SK-N-SH treated with all-trans-retinoic acid at 6 μM for 48 hours (cell line): ENCODE results near the gene FARP1.

Experiments
- ATAC-seq: fragments of 200-7000 bp; cut with Tn5 transposase; 3 replicates; pipeline ENCODE4 v1.9.1; 2020; ENCODE audit warnings: mild to moderate bottlenecking, moderate library complexity
- ARNTL ChIP-seq: fragments of 450-650 bp; formaldehyde crosslinking; IDR thresholded peaks from 2 replicates; pipeline ENCODE4 v1.5.0; 2020; ENCODE audit warnings: low read depth, mild to moderate bottlenecking, moderate library complexity, borderline replicate concordance
- BACH2 ChIP-seq: fragments of 250-450 bp; sonication (Bioruptor Pico); IDR thresholded peaks from 2 replicates; pipeline ENCODE4 v1.9.0; 2021; ENCODE audit warnings: mild to moderate bottlenecking, borderline replicate concordance
- CSDC2 ChIP-seq: fragments of 250-450 bp; sonication (Bioruptor Pico); IDR thresholded peaks from 2 replicates; pipeline ENCODE4 v1.5.0; 2020; ENCODE audit warnings: mild to moderate bottlenecking, moderate library complexity
- CSRNP3 ChIP-seq: fragments of 250-450 bp; sonication (Bioruptor Pico); IDR thresholded peaks from 2 replicates; pipeline ENCODE4 v1.5.1; 2021; ENCODE audit warnings: mild to moderate bottlenecking, moderate library complexity
- ESRRG ChIP-seq: fragments of 250-450 bp; sonication (Bioruptor Pico); IDR thresholded peaks from 2 replicates; pipeline ENCODE4 v1.6.1; 2021; ENCODE audit warnings: mild to moderate bottlenecking
- GLIS3 ChIP-seq: fragments of 250-450 bp; sonication (Bioruptor Pico); IDR thresholded peaks from 2 replicates; pipeline ENCODE4 v1.5.0; 2020; ENCODE audit warnings: mild to moderate bottlenecking, moderate library complexity
- ISL1 ChIP-seq: fragments of 250-450 bp; sonication (Bioruptor Pico); IDR thresholded peaks from 2 replicates; pipeline ENCODE4 v2.1.2; 2022; ENCODE audit warnings: mild to moderate bottlenecking, moderate library complexity
- OSR1 ChIP-seq: fragments of 250-450 bp; sonication (Bioruptor Pico); IDR thresholded peaks from 2 replicates; pipeline ENCODE4 v1.8.0; 2022; ENCODE audit warnings: moderate library complexity, mild to moderate bottlenecking, inconsistent platforms
- POU6F1 ChIP-seq: fragments of 250-450 bp; sonication (Bioruptor Pico); IDR thresholded peaks from 2 replicates; pipeline ENCODE4 v1.8.0; 2021; ENCODE audit warnings: low read depth, mild to moderate bottlenecking, moderate library complexity, borderline replicate concordance
- PPARA ChIP-seq: fragments of 250-450 bp; sonication (Bioruptor Pico); IDR thresholded peaks from 2 replicates; pipeline ENCODE4 v1.5.0; 2020; ENCODE audit warnings: mild to moderate bottlenecking, borderline replicate concordance
- RARB ChIP-seq: fragments of 250-450 bp; sonication (Bioruptor Pico); IDR thresholded peaks from 2 replicates; pipeline ENCODE4 v1.8.0; 2021; ENCODE audit warnings: mild to moderate bottlenecking, moderate library complexity
- TCF4 ChIP-seq: fragments of 250-450 bp; sonication (Bioruptor Pico); IDR thresholded peaks from 2 replicates; pipeline ENCODE4 v1.8.0; 2021; ENCODE audit warnings: mild to moderate bottlenecking, moderate library complexity, borderline replicate concordance
- TOX ChIP-seq: fragments of 250-450 bp; sonication (Bioruptor Pico); IDR thresholded peaks from 2 replicates; pipeline ENCODE4 v1.8.0; 2021; ENCODE audit warnings: mild to moderate bottlenecking, moderate library complexity, borderline replicate concordance
- TSHZ2 ChIP-seq: fragments of 250-450 bp; sonication (Bioruptor Pico); IDR thresholded peaks from 2 replicates; pipeline ENCODE4 v1.5.0; 2020; ENCODE audit warnings: mild to moderate bottlenecking, moderate library complexity
- ZC3H10 ChIP-seq: fragments of 250-450 bp; sonication (Bioruptor Pico); IDR thresholded peaks from 2 replicates; pipeline ENCODE4 v1.5.1; 2021; ENCODE audit warnings: mild to moderate bottlenecking, moderate library complexity
- ZFP3 ChIP-seq: fragments of 250-450 bp; sonication (Bioruptor Pico); IDR thresholded peaks from 2 replicates; pipeline ENCODE4 v1.5.0; 2020; ENCODE audit warnings: mild to moderate bottlenecking, moderate library complexity
- ZFP30 ChIP-seq: fragments of 450-650 bp; formaldehyde crosslinking; IDR thresholded peaks from 2 replicates; pipeline ENCODE4 v1.5.0; 2022; ENCODE audit warnings: mild to moderate bottlenecking, moderate library complexity
- ZNF565 ChIP-seq: fragments of 450-650 bp; formaldehyde crosslinking; conservative IDR thresholded peaks from 2 replicates; pipeline ENCODE4 v1.5.0; 2020; ENCODE audit warnings: low read depth, mild to moderate bottlenecking, moderate library complexity
- ZNF70 ChIP-seq: fragments of 450-650 bp; formaldehyde crosslinking; IDR thresholded peaks from 2 replicates; pipeline ENCODE4 v1.5.0; 2020; ENCODE audit warnings: mild to moderate bottlenecking, moderate library complexity
- ZNF8 ChIP-seq: fragments of 450-650 bp; formaldehyde crosslinking; IDR thresholded peaks from 2 replicates; pipeline ENCODE4 v1.5.0; 2020; ENCODE audit warnings: mild to moderate bottlenecking, moderate library complexity

FARP1 gene

GRCh38 chr13:98220271-98220791 is 77.4 kb downstream of the FARP1 start:
- peak; percentile 35 for ATAC-seq
- TF ChIP-seq POU6F1 (no peak), ISL1 (CRISPR knock-in tag) (peak; percentile 94)

- TF ChIP-seq ZNF8 (CRISPR knock-in tag) (no peak), CSRNP3 (CRISPR knock-in tag) (no peak), ISL1 (CRISPR knock-in tag) (no peak), PPARA (no peak), TSHZ2 (CRISPR knock-in tag) (no peak), ARNTL (CRISPR knock-in tag) (no peak), GLIS3 (CRISPR knock-in tag) (no peak), ZFP30 (CRISPR knock-in tag) (no peak), ESRRG (no peak), ZC3H10 (CRISPR knock-in tag) (no peak), RARB (CRISPR knock-in tag) (no peak)
- ATAC-seq, result no peak
Measured at GRCh38 chr13:98221234-98221633, 78.3 kb downstream of the FARP1 start.

GRCh38 chr13:98222081-98222554 is 79.2 kb downstream of the FARP1 start:
- TF ChIP-seq PPARA (no peak), ESRRG (no peak), ZNF565 (CRISPR knock-in tag) (no peak), CSDC2 (CRISPR knock-in tag) (no peak)
- ATAC-seq, result peak; percentile 55

- ATAC-seq, result no peak
- TF ChIP-seq POU6F1, result no peak
- TF ChIP-seq BACH2 (CRISPR knock-in tag), result no peak
- TF ChIP-seq ZFP30 (CRISPR knock-in tag), result no peak
- TF ChIP-seq PPARA, result no peak
- no peak for TF ChIP-seq ESRRG
- TF ChIP-seq ZC3H10 (CRISPR knock-in tag), result no peak
- no peak for TF ChIP-seq TOX (CRISPR knock-in tag)
- TF ChIP-seq OSR1 (CRISPR knock-in tag), result no peak
- TF ChIP-seq ZFP3 (CRISPR knock-in tag), result no peak
- no peak for TF ChIP-seq RARB (CRISPR knock-in tag)
- no peak for TF ChIP-seq ZNF8 (CRISPR knock-in tag)
Measured at GRCh38 chr13:98222816-98223215, 79.9 kb downstream of the FARP1 start.

- ATAC-seq, result no peak
- no peak for TF ChIP-seq ZC3H10 (CRISPR knock-in tag)
- TF ChIP-seq OSR1 (CRISPR knock-in tag), result no peak
- TF ChIP-seq ESRRG, result no peak
- no peak for TF ChIP-seq TSHZ2 (CRISPR knock-in tag)
- TF ChIP-seq RARB (CRISPR knock-in tag), result no peak
- no peak for TF ChIP-seq CSRNP3 (CRISPR knock-in tag)
- TF ChIP-seq ZNF70 (CRISPR knock-in tag), result no peak
- no peak for TF ChIP-seq TCF4
- no peak for TF ChIP-seq ZNF565 (CRISPR knock-in tag)
- TF ChIP-seq ARNTL (CRISPR knock-in tag), result no peak
- no peak for TF ChIP-seq GLIS3 (CRISPR knock-in tag)
- TF ChIP-seq BACH2 (CRISPR knock-in tag), result no peak
Measured at GRCh38 chr13:98223741-98224140, 80.8 kb downstream of the FARP1 start.
